ENCODE data around the gene TRPM4. TPM values are rescaled to one million over a fixed set of nuclear protein-coding genes. Genes with fewer than 3 reads are reported as not detected.
"Not testable (repeated sequence)": the region's sequence is repeated elsewhere in the genome, so short reads cannot be mapped to it uniquely, and the experiment has no call there.

The TRPM4 gene
- total RNA-seq, 3 donors from 2014 or later (not counting 1 experiment from before 2014, with no cell fraction given): 0.20 TPM; not detected in 2

DNA sequence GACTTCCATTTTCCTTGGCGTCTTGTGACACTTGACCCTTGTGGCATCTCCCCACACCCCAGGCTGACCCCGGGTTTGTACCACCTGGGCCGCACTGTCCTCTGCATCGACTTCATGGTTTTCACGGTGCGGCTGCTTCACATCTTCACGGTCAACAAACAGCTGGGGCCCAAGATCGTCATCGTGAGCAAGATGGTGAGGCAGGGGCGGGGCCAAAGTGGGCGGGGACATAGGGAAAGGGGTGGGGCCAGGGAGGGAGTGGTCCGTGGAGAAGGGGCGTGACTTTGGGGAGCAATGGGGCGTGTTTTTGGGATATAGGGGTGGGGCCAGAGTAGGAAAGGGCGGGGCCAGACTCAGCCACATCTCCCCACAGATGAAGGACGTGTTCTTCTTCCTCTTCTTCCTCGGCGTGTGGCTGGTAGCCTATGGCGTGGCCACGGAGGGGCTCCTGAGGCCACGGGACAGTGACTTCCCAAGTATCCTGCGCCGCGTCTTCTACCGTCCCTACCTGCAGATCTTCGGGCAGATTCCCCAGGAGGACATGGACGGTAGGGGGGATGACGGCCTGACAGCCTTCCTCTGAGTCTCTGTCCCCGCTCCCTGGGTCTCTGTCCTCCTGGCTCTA is 42.8 kb downstream of the TRPM4 start:
- Mint-ChIP-seq H3K36me3 (no peaks in the 10 kb centered on the region), H3K9me3 (no peaks in the 10 kb centered on the region), H3K4me1 (no peaks in the 10 kb centered on the region), H3K27me3 (ENCODE audit: low read depth in 2 of 2) (peaks cover 0 to 3% of the 10 kb centered on the region in 2 donors), H3K27ac (no peak overlapping the region), H3K4me3 (no peak overlapping the region)
- Histone ChIP-seq H3K4me1 (ENCODE audit: control insufficient read depth, insufficient read depth, low read length) (no peaks in the 10 kb centered on the region), H3K4me3 (ENCODE audit: low read length) (no peak overlapping the region), H3K27ac (ENCODE audit: low read length) (no peak overlapping the region), H3K9me3 (ENCODE audit: control insufficient read depth, insufficient read depth, low read length) (no peaks in the 10 kb centered on the region), H3K27me3 (ENCODE audit: control insufficient read depth, insufficient read depth, low read length) (no peaks in the 10 kb centered on the region), H3K36me3 (ENCODE audit: control insufficient read depth, insufficient read depth, low read length) (no peaks in the 10 kb centered on the region)
- WGBS (ENCODE audit: insufficient coverage): 94% methylated on average over 29 of the region's 29 CpGs
- DNase-seq: peak in 1 of 2 donors; percentile 15
- no peak for ATAC-seq
- intact Hi-C loops (cut with micrococcal nuclease): no loop called here
- TF ChIP-seq CTCF (IDR thresholded peaks at IDR 0.05): no peak

- Histone ChIP-seq H3K4me3 (ENCODE audit: low read length) (no peak overlapping the region), H3K36me3 (ENCODE audit: control insufficient read depth, insufficient read depth, low read length) (no peaks in the 10 kb centered on the region), H3K9me3 (ENCODE audit: control insufficient read depth, insufficient read depth, low read length) (no peaks in the 10 kb centered on the region), H3K4me1 (ENCODE audit: control insufficient read depth, insufficient read depth, low read length) (no peaks in the 10 kb centered on the region), H3K27me3 (ENCODE audit: control insufficient read depth, insufficient read depth, low read length) (no peaks in the 10 kb centered on the region), H3K27ac (ENCODE audit: low read length) (no peak overlapping the region)
- DNase-seq (no peak), ATAC-seq (no peak)
- H3K27me3 Mint-ChIP-seq (ENCODE audit: low read depth in 2 of 2): peaks cover 0 to 3% of the 10 kb centered on the region in 2 donors
- intact Hi-C loops (cut with micrococcal nuclease): no loop called here
- no peak overlapping the region for H3K4me3 Mint-ChIP-seq
- no peaks in the 10 kb centered on the region for H3K9me3 Mint-ChIP-seq
- no peaks in the 10 kb centered on the region for H3K36me3 Mint-ChIP-seq
- H3K27ac Mint-ChIP-seq: no peak overlapping the region
- 94% methylated on average over 6 of the region's 7 CpGs for WGBS (ENCODE audit: insufficient coverage)
- TF ChIP-seq CTCF (IDR thresholded peaks at IDR 0.05): no peak
- H3K4me1 Mint-ChIP-seq: no peaks in the 10 kb centered on the region
Measured at GRCh38 chr19:49201042-49201441, 43.5 kb downstream of the TRPM4 start.

- intact Hi-C loops (cut with micrococcal nuclease): no loop called here
- Histone ChIP-seq H3K4me1 (ENCODE audit: control insufficient read depth, insufficient read depth, low read length) (peaks cover 5% of the 10 kb centered on the region), H3K9me3 (ENCODE audit: control insufficient read depth, insufficient read depth, low read length) (no peaks in the 10 kb centered on the region), H3K27me3 (ENCODE audit: control insufficient read depth, insufficient read depth, low read length) (no peaks in the 10 kb centered on the region), H3K4me3 (ENCODE audit: low read length) (no peak overlapping the region), H3K36me3 (ENCODE audit: control insufficient read depth, insufficient read depth, low read length) (no peaks in the 10 kb centered on the region), H3K27ac (ENCODE audit: low read length) (no peak overlapping the region)
- Mint-ChIP-seq H3K27ac (no peak overlapping the region), H3K36me3 (no peaks in the 10 kb centered on the region), H3K9me3 (no peaks in the 10 kb centered on the region), H3K27me3 (ENCODE audit: low read depth in 2 of 2) (no peaks in the 10 kb centered on the region), H3K4me3 (no peak overlapping the region), H3K4me1 (no peaks in the 10 kb centered on the region)
- DNase-seq: no peak
- WGBS (ENCODE audit: insufficient coverage): 74% methylated on average over 6 of the region's 7 CpGs
- no peak for TF ChIP-seq CTCF (IDR thresholded peaks at IDR 0.05)
- no peak for ATAC-seq
Measured at GRCh38 chr19:49205114-49205513, 47.5 kb downstream of the TRPM4 start.

DNA sequence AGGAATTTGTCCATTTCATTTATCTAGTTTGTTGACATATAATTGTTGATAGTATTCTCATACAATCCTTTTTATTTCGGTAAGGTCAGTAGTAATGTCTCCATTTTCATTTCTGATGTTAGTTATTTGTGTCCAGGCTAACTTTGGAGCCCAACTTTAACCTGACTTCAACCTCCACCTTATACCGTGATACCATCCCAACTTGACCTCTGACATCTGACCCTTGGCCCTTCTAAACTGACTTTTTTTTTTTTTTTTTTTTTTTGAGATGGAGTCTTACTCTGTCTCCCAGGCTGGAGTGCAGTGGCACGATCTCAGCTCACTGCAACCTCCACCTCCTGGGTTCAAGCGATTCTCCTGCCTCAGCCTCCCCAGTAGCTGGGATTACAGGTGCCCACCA is 51.9 kb downstream of the TRPM4 start:
- H3K4me3 Mint-ChIP-seq; H3K9me3 ChIP-seq (ENCODE audit: control insufficient read depth, insufficient read depth, low read length); H3K4me3 ChIP-seq (ENCODE audit: low read length); H3K36me3 ChIP-seq (ENCODE audit: control insufficient read depth, insufficient read depth, low read length); H3K9me3 Mint-ChIP-seq; intact Hi-C loops (cut with micrococcal nuclease); DNase-seq; H3K4me1 Mint-ChIP-seq; H3K27me3 Mint-ChIP-seq (ENCODE audit: low read depth in 2 of 2); H3K27ac ChIP-seq (ENCODE audit: low read length); ATAC-seq; H3K27ac Mint-ChIP-seq; H3K36me3 Mint-ChIP-seq; H3K27me3 ChIP-seq (ENCODE audit: control insufficient read depth, insufficient read depth, low read length): not testable (repeated sequence)
- H3K4me1 ChIP-seq (ENCODE audit: control insufficient read depth, insufficient read depth, low read length): peaks cover 10% of the 10 kb centered on the region
- no CpG with 5 or more reads among the region's 4 CpGs for WGBS (ENCODE audit: insufficient coverage)

Measured in natural killer cell (primary cell).